ENCODE measurements around the gene DAD1. TPM values are rescaled to one million over a fixed set of nuclear protein-coding genes. Genes with fewer than 3 reads are reported as not detected.

Gene DAD1
- polyA plus RNA-seq, 1 of the 3 experiments (the other 2 are of a cell fraction), result 406 TPM

DNA sequence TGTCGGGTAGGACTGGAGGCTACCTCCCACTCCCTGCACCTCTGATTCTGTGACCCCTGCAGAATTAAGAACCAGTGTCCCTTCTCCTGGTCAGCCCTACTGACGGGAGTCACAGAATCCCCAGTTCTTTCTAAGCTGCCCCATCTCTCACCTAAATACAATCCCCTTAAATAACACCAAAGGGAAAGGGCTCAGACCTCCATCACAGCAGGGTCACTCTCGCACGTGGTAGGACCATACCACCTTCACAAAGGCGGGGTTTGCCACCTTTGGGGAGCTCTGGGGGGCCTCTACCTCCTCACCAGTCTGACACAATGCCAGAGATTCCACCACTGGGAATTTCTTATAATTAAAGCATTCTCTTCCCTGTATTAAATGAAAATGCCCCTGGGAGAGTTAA lies 35.6 kb downstream of the DAD1 start:
- Histone ChIP-seq H3K27ac (ENCODE audit: low read depth in 2 of 2, low read length in 1 of 2) (no peak overlapping the region), H3K4me1 (ENCODE audit: control insufficient read depth in 1 of 2, insufficient read depth in 2 of 2, low read depth in 1 of 2, low read length in 1 of 2) (peaks cover 3 to 40% of the 10 kb centered on the region in 2 experiments; a peak in 3 of 4 replicates), H3K4me3 (ENCODE audit: low read depth in 2 of 2, low read length in 1 of 2) (no peak overlapping the region), H2AFZ (ENCODE audit: low read depth) (no peak overlapping the region), H3K9me3 (no peaks in the 10 kb centered on the region), H3F3A (replicated peaks; ENCODE audit: insufficient read depth) (peaks cover 12% of the 10 kb centered on the region), H3K9ac (no peak overlapping the region), H4K20me1 (ENCODE audit: insufficient read depth) (no peaks in the 10 kb centered on the region), H3K4me2 (no peak overlapping the region), H3K36me3 (replicated peaks in 1 of 2; ENCODE audit: control insufficient read depth in 1 of 2, insufficient read depth in 2 of 2, low read length in 1 of 2) (no peaks in the 10 kb centered on the region), H3K27me3 (ENCODE audit: insufficient read depth) (no peaks in the 10 kb centered on the region), H3K79me2 (ENCODE audit: insufficient read depth) (no peaks in the 10 kb centered on the region), H3K9me2 (no peaks in the 10 kb centered on the region)
- POLR2A ChIA-PET, result no interaction called here
- no peak for DNase-seq
- TF ChIP-seq YY1 (IDR thresholded peaks at IDR 0.05; ENCODE audit: low read depth) (no peak), EP300 (IDR thresholded peaks at IDR 0.05; ENCODE audit: borderline replicate concordance in 1 of 2, low read depth in 1 of 2, low read length in 1 of 2) (no peak), TEAD4 (IDR thresholded peaks at IDR 0.05; ENCODE audit: borderline replicate concordance, insufficient read depth) (no peak), POLR2AphosphoS5 (IDR thresholded peaks at IDR 0.05; ENCODE audit: low read depth, low read length) (no peak), NRF1 (IDR thresholded peaks at IDR 0.05; ENCODE audit: low read depth, low read length) (no peak)
- TF ChIP-seq, protein P1, sequence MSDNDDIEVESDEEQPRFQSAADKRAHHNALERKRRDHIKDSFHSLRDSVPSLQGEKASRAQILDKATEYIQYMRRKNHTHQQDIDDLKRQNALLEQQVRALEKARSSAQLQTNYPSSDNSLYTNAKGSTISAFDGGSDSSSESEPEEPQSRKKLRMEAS (IDR thresholded peaks at IDR 0.05; ENCODE audit: low read depth), result no peak
- WGBS (ENCODE audit: low lambda C conversion rate), result 87% methylated on average over 5 of the region's 5 CpGs
- CTCF ChIA-PET, result interaction anchor here (0.9 to 10.3 kb wide), 3 partner anchors 15 to 299 kb away, joined by 3 to 116 read pairs (median 5); no protein-coding TSS in a partner anchor

DNA sequence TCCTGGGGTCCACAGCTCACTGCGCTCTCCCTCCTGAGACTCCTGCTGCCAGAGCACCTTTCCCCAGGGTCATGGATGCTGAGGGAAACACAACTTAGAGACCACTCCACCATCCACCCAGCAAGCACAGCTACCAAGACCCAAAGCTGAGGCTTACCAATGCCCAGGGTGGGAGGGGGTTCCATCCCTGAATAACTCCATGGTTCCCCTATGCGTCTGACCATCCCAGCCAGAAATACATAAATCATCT lies 36.3 kb downstream of the DAD1 start:
- Histone ChIP-seq H3K36me3 (replicated peaks in 1 of 2; ENCODE audit: control insufficient read depth in 1 of 2, insufficient read depth in 2 of 2, low read length in 1 of 2) (no peaks in the 10 kb centered on the region), H3K4me1 (ENCODE audit: control insufficient read depth in 1 of 2, insufficient read depth in 2 of 2, low read depth in 1 of 2, low read length in 1 of 2) (peaks cover 3 to 40% of the 10 kb centered on the region in 2 experiments; a peak in 3 of 4 replicates), H3K4me2 (no peak overlapping the region), H3K9me2 (no peaks in the 10 kb centered on the region), H3K27ac (ENCODE audit: low read depth in 2 of 2, low read length in 1 of 2) (no peak overlapping the region), H3K9ac (no peak overlapping the region), H3F3A (replicated peaks; ENCODE audit: insufficient read depth) (peaks cover 12% of the 10 kb centered on the region), H3K27me3 (ENCODE audit: insufficient read depth) (no peaks in the 10 kb centered on the region), H4K20me1 (ENCODE audit: insufficient read depth) (no peaks in the 10 kb centered on the region), H3K79me2 (ENCODE audit: insufficient read depth) (no peaks in the 10 kb centered on the region), H3K9me3 (no peaks in the 10 kb centered on the region), H3K4me3 (ENCODE audit: low read depth in 2 of 2, low read length in 1 of 2) (no peak overlapping the region), H2AFZ (ENCODE audit: low read depth) (no peak overlapping the region)
- WGBS (ENCODE audit: low lambda C conversion rate), result 100% methylated on average over 2 of the region's 2 CpGs
- no peak for DNase-seq
- POLR2A ChIA-PET, result interaction anchor here (0.6 kb wide), 1 partner anchor 468 kb away, joined by 3 read pairs; no protein-coding TSS in a partner anchor
- CTCF ChIA-PET, result interaction anchor here (0.9 to 10.3 kb wide), 4 partner anchors 16 to 300 kb away, joined by 3 to 116 read pairs (median 4); no protein-coding TSS in a partner anchor
- no peak for TF ChIP-seq POLR2AphosphoS5 (IDR thresholded peaks at IDR 0.05; ENCODE audit: low read depth, low read length)
- TF ChIP-seq, protein P2, sequence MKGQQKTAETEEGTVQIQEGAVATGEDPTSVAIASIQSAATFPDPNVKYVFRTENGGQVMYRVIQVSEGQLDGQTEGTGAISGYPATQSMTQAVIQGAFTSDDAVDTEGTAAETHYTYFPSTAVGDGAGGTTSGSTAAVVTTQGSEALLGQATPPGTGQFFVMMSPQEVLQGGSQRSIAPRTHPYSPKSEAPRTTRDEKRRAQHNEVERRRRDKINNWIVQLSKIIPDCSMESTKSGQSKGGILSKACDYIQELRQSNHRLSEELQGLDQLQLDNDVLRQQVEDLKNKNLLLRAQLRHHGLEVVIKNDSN (IDR thresholded peaks at IDR 0.05; ENCODE audit: borderline replicate concordance, low read depth), result no peak
- TF ChIP-seq SMC3 (IDR thresholded peaks at IDR 0.05; ENCODE audit: low read depth, low read length), result no peak
- TF ChIP-seq EP300 (IDR thresholded peaks at IDR 0.05; ENCODE audit: borderline replicate concordance in 1 of 2, low read depth in 1 of 2, low read length in 1 of 2), result no peak
- no peak for TF ChIP-seq RCOR1 (IDR thresholded peaks at IDR 0.05; ENCODE audit: low read length)
- no peak for TF ChIP-seq CHD2 (IDR thresholded peaks at IDR 0.05; ENCODE audit: low read length, partially characterized antibody)
- no peak for TF ChIP-seq ELF1 (IDR thresholded peaks at IDR 0.05)
- TF ChIP-seq MEF2A (IDR thresholded peaks at IDR 0.05; ENCODE audit: borderline replicate concordance, low read depth), result no peak
- no peak for TF ChIP-seq RAD21 (IDR thresholded peaks at IDR 0.05; ENCODE audit: low read length)
- no peak for TF ChIP-seq EZH2phosphoT487 (IDR thresholded peaks at IDR 0.05; ENCODE audit: borderline replicate concordance, low read depth)
- TF ChIP-seq, protein P3, sequence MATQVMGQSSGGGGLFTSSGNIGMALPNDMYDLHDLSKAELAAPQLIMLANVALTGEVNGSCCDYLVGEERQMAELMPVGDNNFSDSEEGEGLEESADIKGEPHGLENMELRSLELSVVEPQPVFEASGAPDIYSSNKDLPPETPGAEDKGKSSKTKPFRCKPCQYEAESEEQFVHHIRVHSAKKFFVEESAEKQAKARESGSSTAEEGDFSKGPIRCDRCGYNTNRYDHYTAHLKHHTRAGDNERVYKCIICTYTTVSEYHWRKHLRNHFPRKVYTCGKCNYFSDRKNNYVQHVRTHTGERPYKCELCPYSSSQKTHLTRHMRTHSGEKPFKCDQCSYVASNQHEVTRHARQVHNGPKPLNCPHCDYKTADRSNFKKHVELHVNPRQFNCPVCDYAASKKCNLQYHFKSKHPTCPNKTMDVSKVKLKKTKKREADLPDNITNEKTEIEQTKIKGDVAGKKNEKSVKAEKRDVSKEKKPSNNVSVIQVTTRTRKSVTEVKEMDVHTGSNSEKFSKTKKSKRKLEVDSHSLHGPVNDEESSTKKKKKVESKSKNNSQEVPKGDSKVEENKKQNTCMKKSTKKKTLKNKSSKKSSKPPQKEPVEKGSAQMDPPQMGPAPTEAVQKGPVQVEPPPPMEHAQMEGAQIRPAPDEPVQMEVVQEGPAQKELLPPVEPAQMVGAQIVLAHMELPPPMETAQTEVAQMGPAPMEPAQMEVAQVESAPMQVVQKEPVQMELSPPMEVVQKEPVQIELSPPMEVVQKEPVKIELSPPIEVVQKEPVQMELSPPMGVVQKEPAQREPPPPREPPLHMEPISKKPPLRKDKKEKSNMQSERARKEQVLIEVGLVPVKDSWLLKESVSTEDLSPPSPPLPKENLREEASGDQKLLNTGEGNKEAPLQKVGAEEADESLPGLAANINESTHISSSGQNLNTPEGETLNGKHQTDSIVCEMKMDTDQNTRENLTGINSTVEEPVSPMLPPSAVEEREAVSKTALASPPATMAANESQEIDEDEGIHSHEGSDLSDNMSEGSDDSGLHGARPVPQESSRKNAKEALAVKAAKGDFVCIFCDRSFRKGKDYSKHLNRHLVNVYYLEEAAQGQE (IDR thresholded peaks at IDR 0.05; ENCODE audit: low read depth, low read length), result no peak
- no peak for TF ChIP-seq GATA2 (CRISPR knock-in tag; IDR thresholded peaks at IDR 0.05)
- no peak for TF ChIP-seq TEAD4 (IDR thresholded peaks at IDR 0.05; ENCODE audit: borderline replicate concordance, insufficient read depth)
- TF ChIP-seq, protein P4, sequence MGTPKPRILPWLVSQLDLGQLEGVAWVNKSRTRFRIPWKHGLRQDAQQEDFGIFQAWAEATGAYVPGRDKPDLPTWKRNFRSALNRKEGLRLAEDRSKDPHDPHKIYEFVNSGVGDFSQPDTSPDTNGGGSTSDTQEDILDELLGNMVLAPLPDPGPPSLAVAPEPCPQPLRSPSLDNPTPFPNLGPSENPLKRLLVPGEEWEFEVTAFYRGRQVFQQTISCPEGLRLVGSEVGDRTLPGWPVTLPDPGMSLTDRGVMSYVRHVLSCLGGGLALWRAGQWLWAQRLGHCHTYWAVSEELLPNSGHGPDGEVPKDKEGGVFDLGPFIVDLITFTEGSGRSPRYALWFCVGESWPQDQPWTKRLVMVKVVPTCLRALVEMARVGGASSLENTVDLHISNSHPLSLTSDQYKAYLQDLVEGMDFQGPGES (IDR thresholded peaks at IDR 0.05; ENCODE audit: low read depth, low read length), result no peak
- TF ChIP-seq RXRA (IDR thresholded peaks at IDR 0.05; ENCODE audit: borderline replicate concordance, low read depth), result no peak
- TF ChIP-seq NFIC (IDR thresholded peaks at IDR 0.05; ENCODE audit: borderline replicate concordance), result no peak
- no peak for TF ChIP-seq YY1 (IDR thresholded peaks at IDR 0.05; ENCODE audit: low read depth)

Measured in SK-N-SH (cell line).